Fibroblast of skin of back (primary cell): ENCODE data around the gene HCFC1R1. TPM values are rescaled to one million over a fixed set of nuclear protein-coding genes. Genes with fewer than 3 reads are reported as not detected.
"Not testable (repeated sequence)": the region's sequence is repeated elsewhere in the genome, so short reads cannot be mapped to it uniquely, and the experiment has no call there.

Source experiments
- DNase-seq: peaks from one replicate; pipeline ENCODE4 v3.0.0-alpha.2; 2013
- polyA plus RNA-seq, 2 experiments: library from polyadenylated mRNA; unstranded; fragments of 120-200 nt; gene quantifications; one replicate each; pipeline ENCODE4 v1.2.1, GENCODE V29; 2013; ENCODE audit not compliant: insufficient read length in 2 of 2

HCFC1R1 gene, protein sequence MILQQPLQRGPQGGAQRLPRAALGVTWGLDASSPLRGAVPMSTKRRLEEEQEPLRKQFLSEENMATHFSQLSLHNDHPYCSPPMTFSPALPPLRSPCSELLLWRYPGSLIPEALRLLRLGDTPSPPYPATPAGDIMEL
- polyA plus RNA-seq (2013, experiment 1 of 2; ENCODE audit: insufficient read length): 57.3 TPM
- 95.8 TPM for polyA plus RNA-seq (2013, experiment 2 of 2; ENCODE audit: insufficient read length)

DNA sequence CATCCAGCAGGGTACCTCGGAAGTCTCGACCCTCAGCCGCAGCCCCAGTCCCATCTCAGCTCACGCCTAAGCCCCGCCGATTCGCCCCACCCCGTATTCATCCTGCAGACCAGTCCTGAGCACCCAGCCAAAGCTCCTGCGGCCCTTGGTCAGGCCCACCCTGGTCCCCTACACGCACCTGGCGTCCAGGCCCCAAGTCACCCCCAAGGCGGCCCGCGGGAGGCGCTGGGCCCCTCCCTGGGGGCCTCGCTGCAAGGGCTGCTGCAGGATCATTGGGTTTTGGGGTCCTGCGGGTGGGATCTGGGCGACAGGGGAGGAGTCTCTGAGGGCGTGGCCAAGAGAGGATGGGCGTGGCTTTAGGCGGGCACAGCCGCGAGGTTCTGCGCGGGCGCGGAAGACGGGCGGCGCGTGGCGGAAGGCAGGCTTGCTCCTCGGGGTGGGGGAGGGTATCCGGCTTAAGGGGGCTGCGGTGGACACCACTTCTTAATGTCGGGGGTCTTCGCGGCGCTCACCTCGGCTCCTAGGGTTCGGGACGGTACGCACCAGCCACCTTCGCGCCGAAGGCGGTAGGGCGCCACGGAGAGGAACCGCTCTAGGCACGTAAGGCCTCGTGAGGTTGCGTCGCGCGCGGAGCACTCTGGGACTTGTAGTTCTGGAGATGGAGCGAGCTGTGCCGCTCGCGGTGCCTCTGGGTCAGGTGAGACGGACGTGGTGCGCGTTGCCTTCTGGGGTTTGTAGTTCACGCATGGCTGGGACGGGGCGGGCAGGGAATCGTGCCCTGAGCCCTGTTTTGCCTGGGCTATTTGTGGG lies at the start of gene HCFC1R1, which contains the start of gene THOC6:
HCFC1R1 (minus strand) TSS at position 274 of the 810 bp plus-strand sequence; CDS start at position 273, 1 bp downstream.
THOC6 (plus strand) TSS at position 367 of the 810 bp plus-strand sequence; CDS start at position 659, 292 bp downstream.
- peak; percentile 97 for DNase-seq

DNA sequence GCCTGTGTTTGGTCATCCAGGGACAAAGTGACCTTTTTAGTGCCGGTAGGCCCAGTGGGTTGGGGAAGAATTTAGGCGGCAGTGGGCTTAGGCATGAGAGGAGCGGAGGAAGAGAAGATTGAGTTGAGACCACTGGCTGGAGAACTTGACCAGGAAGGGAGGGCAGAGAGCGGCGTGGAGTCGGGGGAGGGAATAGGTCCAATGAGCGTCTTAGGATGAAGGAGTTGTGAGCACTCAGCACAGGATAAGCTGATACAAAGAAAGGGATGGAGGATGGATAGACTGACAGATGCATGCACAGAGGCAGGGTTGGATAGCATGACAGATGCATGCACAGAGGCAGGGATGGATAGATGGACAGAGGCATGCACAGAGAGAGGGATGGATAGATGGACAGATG lies 49.7 kb upstream of the HCFC1R1 start:
- no peak for DNase-seq

DNA sequence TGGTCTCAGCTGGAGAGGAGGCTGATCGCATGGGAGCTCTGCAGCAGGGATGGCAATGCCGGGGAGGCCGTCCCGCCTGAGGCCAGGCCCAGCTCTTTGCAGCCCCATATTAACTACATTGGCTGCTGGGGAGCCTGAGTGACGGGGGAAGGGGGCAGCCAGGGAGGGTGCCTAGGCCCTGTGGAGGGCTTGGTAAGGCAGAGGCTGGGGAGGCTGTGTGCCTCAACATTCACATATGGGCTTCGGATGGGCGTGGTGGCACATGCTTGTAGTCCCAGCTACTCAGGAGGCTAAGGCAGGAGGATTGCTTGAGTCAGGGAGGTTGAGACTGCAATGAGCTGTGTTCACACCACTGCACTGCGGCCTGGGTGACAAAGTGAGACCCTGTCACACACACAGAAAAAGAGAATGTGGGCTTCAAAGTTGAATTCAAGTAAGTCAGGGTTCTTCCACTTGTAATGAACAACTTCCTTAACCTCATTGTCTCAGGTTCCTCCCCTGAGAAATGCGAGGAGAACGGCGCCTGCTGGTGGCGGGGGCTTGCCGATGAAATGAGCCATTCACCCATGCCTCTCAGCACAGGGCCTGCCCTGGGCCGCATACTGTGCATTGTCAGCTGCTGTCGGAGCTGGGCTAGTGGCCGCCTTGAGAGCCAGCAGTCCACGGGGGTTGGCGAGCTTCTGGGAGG lies 49.0 kb upstream of the HCFC1R1 start:
- not testable (repeated sequence) for DNase-seq

DNA sequence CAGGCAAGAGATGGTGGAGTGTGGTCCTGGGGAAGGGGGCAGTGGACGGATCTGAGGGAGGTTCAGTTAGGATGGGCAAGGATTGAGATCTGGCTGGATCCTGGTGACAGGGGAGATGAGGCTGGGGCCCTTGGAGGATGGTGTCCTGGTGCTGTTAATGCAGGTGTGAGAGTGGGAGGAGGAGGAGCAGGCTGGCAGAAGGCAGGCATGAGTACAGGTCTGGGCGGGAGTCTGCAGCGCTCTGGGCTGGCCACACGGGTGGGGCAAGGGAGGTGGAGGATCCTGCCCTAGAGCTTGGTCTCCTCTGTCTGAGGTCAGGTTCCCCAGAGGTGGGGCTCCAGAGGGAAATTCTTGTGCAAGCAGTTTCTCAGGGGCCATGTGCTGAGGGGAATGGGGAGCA lies 48.4 kb upstream of the HCFC1R1 start:
- not testable (repeated sequence) for DNase-seq

DNA sequence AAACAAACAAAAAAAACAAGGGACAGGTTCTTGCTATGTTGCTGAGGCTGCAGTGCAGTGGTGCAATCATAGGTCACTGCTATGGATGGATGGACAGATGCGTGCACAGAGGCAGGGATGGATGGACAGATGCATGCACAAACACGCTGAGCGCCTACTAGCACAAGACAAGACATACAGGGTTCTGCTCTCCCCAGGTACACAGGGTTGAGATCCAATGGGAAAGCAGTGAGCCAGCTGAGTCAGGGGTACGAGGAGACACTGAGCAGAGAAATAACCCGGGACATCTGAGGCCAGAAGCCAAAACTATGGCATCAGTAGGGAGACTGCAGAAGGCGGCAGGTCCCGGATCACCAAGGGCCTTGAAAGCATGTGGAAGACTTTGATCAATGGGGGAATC lies 47.9 kb upstream of the HCFC1R1 start:
- no peak for DNase-seq

DNA sequence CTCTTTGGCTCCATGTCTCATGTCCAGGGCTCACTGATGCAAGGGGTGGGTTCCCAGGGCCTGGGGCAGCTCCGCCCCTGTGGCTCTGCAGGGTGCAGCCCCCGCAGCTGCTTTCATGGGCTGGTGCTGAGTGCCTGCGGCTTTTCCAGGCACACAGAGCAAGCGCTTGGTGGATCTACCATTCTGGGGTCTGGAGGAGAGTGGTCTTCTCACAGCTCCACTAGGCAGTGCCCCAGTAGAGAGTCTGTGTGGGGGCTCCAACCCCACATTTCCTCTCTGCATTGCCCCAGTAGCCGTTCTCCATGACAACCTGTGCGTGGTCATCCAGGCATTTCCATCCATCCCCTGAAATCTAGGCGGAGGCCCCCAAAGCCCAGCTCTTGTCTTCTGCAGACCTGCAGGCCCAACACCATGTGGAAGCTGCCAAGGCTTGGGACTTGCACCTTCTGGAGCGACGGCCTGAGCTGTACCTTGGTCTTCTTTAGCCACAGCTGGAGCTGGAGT lies 46.9 kb upstream of the HCFC1R1 start:
- no peak for DNase-seq

DNA sequence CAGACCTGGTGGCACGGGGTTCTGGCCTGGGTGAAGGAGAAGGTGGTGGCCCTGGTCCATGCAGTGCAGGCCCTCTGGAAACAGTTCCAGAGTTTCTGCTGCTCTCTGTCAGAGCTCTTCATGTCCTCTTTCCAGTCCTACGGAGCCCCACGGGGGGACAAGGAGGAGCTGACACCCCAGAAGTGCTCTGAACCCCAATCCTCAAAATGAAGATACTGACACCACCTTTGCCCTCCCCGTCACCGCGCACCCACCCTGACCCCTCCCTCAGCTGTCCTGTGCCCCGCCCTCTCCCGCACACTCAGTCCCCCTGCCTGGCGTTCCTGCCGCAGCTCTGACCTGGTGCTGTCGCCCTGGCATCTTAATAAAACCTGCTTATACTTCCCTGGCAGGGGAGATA lies 45.4 kb upstream of the HCFC1R1 start:
- DNase-seq: not testable (repeated sequence)

DNA sequence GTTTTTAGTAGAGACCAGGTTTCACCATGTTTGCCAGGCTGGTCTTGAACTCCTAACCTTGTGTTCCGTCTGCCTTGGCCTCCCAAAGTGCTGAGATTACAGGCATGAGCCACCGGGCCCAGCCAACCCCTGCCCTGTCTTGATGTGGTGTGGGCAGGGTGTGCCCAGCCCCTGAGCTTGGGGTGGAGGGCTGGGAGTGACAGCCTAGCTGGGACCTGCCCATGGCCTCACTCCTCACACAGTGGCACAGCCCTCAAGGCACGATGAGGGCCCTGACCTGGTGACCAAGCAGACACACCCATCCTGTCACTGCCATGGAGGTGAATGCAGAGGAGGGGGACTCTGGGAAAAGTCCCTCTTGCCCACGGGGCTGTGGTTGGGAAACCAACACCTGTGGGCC lies 44.7 kb upstream of the HCFC1R1 start:
- DNase-seq: no peak

DNA sequence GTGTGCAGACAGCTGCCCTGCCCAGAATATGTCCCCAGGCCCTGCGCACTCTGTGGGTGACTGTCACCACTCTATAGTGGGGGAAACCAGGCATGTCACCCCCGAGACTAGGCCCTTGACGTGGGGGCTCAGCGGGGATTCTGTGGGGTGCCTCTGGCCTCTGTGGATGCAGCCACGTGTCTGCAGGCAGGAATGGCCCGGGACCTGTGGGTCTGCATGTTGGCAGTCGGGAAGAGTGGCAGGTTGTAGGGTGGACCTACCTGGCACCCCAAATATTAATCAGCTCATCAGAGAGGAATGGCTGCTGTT lies 42.7 kb upstream of the HCFC1R1 start:
- no peak for DNase-seq

DNA sequence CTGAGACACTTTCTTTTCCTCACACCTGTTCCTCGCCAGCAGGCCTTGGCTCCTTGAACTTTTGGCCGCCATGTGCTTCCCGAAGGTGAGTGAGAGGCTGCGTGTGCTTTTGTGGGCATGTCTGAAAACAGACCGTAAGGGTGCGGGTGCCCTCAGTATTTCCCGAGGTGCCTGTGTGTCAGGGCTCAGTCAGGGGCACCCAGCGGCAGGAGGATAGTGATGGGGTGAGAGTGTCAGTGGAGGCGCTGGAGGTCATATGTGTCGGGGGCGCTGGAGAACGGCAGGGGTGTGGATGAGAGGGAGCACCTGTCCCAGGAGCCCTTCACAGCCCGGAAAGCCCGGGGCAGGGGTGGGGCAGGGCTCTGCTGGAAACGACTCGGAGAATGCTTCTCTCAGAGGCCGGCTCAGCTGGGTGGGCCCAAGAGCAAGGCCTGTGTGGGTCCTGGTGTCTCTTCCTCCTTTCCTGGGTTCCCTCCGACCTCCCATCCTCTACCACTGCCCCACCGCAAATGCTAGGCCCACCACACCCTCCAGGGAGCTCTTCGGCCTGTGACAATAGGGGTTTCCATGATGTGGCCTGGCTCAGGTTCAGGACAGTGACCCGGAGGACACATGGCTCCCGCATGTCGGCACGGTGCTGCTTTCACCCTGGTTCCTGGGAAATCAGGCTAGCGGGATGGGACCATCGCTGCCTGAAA lies 42.1 kb upstream of the HCFC1R1 start:
- no peak for DNase-seq

DNA sequence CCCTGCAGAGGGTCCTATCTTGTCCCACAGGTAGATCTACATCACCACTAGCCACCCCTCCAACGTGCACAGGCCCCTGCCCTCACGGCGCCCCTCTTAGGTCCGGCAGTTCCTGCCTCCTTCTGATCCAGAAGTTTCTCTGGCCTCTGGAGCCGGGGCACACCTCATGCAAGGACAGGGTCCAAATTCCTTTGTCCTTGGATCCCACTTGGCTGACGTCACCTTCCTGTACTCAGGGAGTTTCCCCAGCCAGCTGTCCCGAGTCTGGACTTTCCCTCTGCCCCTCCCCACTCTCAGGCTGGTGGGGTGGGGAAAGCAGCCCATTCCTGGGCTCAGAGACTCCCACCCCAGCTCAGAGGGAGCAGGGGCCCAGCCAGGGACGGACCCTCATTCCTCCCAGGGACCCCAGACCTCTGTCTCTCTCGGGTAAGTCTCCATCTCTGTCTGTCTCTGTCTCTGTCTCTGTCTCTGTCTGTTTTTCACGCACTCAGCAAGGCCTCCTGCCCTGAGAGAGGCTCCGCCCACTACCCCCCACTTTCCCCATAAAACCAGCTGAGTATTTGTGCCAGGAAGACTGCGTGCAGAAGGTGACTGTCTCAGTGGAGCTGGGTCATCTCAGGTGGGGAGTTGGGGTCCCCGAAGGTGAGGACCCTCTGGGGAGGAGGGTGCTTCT lies 41.5 kb upstream of the HCFC1R1 start, which contains the start of gene IL32:
IL32 (plus strand) TSS at position 572 of the 673 bp plus-strand sequence. CDS start 172 bp downstream, outside the sequence.
- DNase-seq: peak; percentile 76

DNA sequence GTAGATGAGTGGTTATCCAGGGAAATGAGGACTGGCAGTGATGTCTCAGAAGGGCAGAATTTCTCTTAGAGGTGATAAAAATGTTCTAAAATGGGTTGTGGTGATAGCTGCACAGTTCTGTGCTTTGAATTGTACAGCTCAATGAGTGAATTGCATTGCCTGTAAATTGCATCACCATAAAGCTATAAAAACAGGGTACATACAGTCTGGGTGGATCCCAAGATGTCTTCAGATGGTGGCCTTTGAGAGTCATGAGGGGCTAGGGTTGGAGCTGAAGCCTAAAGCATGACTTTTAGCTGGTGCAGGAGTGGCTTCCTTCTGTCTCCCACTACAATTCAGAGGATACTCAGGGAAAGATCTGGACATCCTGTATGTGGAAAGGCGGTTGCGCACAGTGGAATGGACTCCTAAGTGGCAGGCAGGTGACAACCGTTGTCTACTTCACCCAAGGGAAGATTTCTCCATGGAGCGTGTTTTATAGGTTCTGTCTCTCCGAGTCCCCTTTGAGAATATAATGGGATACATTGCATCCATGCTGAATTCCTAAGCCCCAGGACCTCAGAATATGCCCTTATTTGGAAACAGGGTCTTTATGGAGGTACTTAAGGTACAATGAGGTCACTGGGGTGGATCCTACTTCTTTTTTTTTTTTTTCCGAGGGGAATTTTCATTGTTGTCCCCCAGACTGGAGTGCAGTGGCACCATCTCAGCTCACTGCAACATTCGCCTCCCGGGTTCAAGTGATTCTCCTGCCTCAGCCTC lies 40.1 kb upstream of the HCFC1R1 start:
- DNase-seq: no peak

DNA sequence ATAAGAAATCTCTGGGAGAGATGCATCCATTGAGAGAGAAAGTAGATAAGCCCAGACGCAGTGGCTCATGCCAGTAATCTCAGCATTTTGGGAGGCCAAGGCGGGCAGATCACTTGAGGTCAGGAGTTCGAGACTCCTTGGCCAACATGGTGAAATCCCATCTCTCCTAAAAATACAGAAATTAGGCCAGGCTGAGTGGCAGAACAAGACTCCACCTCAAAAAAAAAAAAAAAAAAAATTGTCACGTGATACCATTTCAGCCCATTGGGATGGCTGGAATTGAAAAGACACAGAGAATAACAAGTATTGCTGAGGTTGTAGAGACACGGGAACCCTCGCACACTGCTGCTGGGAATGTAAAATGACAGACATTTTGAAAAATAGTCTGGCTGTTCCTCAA lies 38.8 kb upstream of the HCFC1R1 start:
- no peak for DNase-seq

DNA sequence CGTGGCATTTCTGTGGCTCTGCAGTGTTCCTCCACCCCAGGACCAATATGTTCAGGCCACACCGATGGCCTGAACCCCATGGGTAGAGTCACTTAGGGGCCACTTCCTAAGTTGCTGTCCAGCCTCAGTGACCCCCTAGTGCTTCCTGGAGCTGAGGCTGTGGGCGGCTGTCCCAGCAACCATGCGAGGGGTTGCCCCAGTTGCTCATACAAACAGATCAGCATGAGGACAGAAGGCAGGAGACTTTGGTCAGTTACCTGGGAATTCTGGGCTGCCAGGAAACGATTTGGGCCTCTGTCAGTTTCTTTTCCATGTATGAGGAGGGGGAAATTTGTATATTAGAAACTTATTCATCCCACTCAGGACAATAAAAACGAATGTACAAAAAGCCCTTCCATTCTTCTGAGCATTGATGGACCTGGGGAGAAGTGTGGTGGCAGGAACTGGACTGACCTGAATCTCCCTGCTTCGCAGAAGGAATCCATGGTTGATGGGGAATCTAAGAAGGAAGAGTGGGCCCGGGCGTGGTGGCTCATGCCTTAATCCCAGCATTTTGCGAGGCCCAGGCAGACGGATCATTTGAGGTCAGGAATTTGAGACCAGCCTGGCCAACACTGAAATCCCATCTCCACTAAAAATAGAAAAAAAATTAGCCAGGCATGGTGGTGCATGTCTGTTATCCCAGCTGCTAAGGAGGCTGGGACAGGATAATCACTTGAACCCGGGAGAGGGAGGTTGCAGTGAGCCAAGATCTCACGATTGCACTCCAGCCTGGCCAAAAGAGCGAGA lies 36.8 kb upstream of the HCFC1R1 start:
- no peak for DNase-seq

DNA sequence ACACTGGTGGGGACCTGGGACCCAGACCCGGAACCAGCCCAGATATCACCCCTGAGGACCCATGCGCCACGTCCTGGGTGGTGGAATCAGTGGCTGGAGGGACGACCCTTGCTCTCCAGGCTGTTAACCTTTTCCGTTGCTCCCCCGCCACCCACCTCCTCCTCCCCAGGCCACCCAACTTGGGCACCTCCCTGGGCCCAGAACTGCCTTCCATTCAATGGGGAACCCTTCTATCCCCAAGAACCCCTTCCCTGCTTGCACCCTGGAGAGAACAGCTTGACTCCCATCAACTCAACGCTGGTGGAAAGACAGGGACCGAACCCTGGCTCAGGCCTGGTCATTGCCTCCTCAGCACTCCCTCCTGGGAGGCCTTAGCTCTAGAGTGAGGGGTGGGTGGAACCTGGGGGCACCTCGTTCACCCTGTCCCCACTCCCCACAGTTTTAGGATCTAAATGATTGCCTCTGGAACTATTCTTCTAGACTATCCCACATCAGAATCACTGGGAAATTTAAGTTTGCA lies 36.0 kb upstream of the HCFC1R1 start:
- DNase-seq: no peak

DNA sequence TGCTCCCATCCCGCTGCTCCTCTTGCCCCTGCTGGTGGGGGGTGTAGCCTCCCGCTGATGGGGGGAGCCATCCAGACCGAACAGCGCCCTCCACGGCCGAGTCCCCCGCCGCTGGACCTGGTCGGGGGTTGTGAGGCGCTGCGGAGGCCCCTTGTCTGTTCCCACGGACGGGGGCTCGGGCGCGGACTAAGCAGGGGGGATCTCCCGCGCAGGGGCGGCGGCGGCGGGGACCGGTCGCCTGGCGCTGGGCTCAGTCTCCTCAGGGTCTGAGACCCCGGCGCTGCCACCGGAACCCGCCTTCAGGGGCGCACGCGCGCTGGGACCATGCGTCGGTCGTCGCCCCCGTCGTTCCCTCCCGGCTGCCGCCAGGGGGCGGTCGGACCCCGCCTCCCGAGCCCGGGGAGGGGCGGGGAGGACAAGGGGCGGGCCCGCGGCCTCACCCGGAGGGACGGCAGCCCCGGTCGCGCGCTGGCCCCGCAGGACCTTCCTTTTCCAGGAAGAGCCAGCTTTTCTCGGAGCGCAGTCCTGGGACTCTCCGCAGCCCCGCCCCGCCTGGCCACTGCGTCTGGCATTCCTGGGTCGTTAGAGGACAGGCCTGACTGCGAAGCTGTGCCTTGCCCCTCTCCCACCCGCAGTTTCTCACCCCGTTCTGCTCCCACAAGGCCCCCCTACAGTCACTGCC lies 35.4 kb upstream of the HCFC1R1 start:
- DNase-seq: peak; percentile 92

DNA sequence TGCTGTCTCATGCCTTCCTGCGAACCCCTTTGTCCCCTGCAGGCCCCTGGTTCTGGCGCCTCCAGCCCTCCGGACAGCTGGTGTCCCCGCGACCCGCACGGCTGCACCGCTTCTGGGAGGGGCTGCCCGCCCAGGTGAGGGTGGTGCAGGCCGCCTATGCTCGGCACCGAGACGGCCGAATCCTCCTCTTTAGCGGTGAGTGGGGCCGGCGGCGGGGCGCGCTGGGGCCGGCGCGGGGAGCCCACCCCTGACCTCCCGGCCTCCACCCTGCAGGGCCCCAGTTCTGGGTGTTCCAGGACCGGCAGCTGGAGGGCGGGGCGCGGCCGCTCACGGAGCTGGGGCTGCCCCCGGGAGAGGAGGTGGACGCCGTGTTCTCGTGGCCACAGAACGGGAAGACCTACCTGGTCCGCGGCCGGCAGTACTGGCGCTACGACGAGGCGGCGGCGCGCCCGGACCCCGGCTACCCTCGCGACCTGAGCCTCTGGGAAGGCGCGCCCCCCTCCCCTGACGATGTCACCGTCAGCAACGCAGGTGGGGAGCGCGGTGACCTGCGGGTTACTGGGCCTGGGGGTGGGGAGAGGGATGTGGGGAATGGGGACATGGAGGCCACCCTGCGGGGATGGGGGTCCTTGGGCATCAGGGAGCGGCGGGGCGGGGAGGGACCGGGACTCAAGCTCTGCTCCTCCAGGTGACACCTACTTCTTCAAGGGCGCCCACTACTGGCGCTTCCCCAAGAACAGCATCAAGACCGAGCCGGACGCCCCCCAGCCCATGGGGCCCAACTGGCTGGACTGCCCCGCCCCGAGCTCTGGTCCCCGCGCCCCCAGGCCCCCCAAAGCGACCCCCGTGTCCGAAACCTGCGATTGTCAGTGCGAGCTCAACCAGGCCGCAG lies 34.6 kb upstream of the HCFC1R1 start:
- DNase-seq: peak; percentile 31
